MCF 10A (cell line): ENCODE data around the gene LGR5. TPM values are rescaled to one million over a fixed set of nuclear protein-coding genes. Genes with fewer than 3 reads are reported as not detected.

Experiments used
- BruUV-seq: library from RNA; stranded (reverse); fragments of 400-500 nt; replicated peaks from 2 replicates; lab custom pipeline; 2021; lab: Mats Ljungman, UMichigan
- CTCF ChIA-PET: fragments of 300-600 bp; sonication (Branson Sonifier 250); formaldehyde crosslinking; extraction: SDS; loops from one replicate; lab custom pipeline; 2021; ENCODE audit warnings: antibody characterized with exemption, inconsistent platforms; lab: Yijun Ruan, JAX
- POLR2A ChIA-PET: fragments of 300-600, 350-650 bp; sonication (Branson Sonifier 250); formaldehyde crosslinking; extraction: SDS; loops from one replicate; lab custom pipeline; 2020; ENCODE audit warnings: antibody characterized with exemption, inconsistent platforms; lab: Yijun Ruan, JAX
- DNase-seq: peaks from one replicate; pipeline ENCODE4 v3.0.0-alpha.2; 2018; ENCODE audit not compliant: unreplicated experiment
- H3K27ac Mint-ChIP-seq: one replicate; pipeline ENCODE4 v1.8.0; 2022; ENCODE audit warnings: mild to moderate bottlenecking, low read depth, mixed read lengths; ENCODE audit not compliant: unreplicated experiment
- H3K27me3 Mint-ChIP-seq: one replicate; pipeline ENCODE4 v1.8.0; 2022; ENCODE audit warnings: mixed read lengths; ENCODE audit not compliant: insufficient read depth, unreplicated experiment
- H3K36me3 Mint-ChIP-seq: one replicate; pipeline ENCODE4 v1.8.0; 2022; ENCODE audit warnings: mild to moderate bottlenecking, moderate library complexity, mixed read lengths; ENCODE audit not compliant: insufficient read depth, unreplicated experiment
- H3K4me1 Mint-ChIP-seq: one replicate; pipeline ENCODE4 v1.8.0; 2022; ENCODE audit warnings: mixed read lengths; ENCODE audit not compliant: insufficient read depth, unreplicated experiment
- H3K4me3 Mint-ChIP-seq: one replicate; pipeline ENCODE4 v1.8.0; 2022; ENCODE audit warnings: mild to moderate bottlenecking, moderate library complexity, mixed read lengths; ENCODE audit not compliant: unreplicated experiment
- H3K9me3 Mint-ChIP-seq: one replicate; pipeline ENCODE4 v1.8.0; 2022; ENCODE audit warnings: mixed read lengths; ENCODE audit not compliant: unreplicated experiment
- CTCF ChIP-seq: fragments of 200-600 bp; IDR thresholded peaks from one replicate; pipeline ENCODE4 v1.8.0; 2022; ENCODE audit warnings: antibody characterized with exemption, mild to moderate bottlenecking; ENCODE audit not compliant: unreplicated experiment
- intact Hi-C: fragments of 100-400 bp; cut with micrococcal nuclease; formaldehyde crosslinking; loops from 2 replicates; pipeline ENCODE4 v1.14.1; 2022
- total RNA-seq: library from RNA; stranded (reverse); gene quantifications from 2 replicates; pipeline ENCODE4 v1.2.3, GENCODE V29; 2022

Gene LGR5
- total RNA-seq, 1 experiment from 2014 or later: not detected

GRCh38 chr12:71456316-71456715 lies 16.7 kb downstream of the LGR5 start:
- Mint-ChIP-seq H3K9me3 (no peaks in the 10 kb centered on the region), H3K36me3 (peaks cover 4% of the 10 kb centered on the region), H3K27ac (no peak overlapping the region), H3K4me1 (no peaks in the 10 kb centered on the region), H3K27me3 (peaks cover 35% of the 10 kb centered on the region), H3K4me3 (no peak overlapping the region)
- BruUV-seq: no TSS peak
- no peak for DNase-seq
- intact Hi-C loops: no loop called here
- POLR2A ChIA-PET: no interaction called here
- TF ChIP-seq CTCF: no peak
- CTCF ChIA-PET: interaction anchor here (0.8 kb wide), 1 partner anchor 64 kb away, joined by 4 read pairs; no protein-coding TSS in a partner anchor

- POLR2A ChIA-PET: interaction anchor here (1.3 kb wide), 1 partner anchor 12 kb away, joined by 3 read pairs; no protein-coding TSS in a partner anchor
- H3K36me3 Mint-ChIP-seq: no peaks in the 10 kb centered on the region
- intact Hi-C loops: no loop called here
- no peak overlapping the region for H3K4me3 Mint-ChIP-seq
- CTCF ChIA-PET: interaction anchor here (0.8 to 1.1 kb wide), 2 partner anchors 64 to 80 kb away, joined by 4 read pairs; no protein-coding TSS in a partner anchor
- DNase-seq: no peak
- TF ChIP-seq CTCF: no peak
- peaks cover 28% of the 10 kb centered on the region for H3K27me3 Mint-ChIP-seq
- H3K9me3 Mint-ChIP-seq: no peaks in the 10 kb centered on the region
- H3K4me1 Mint-ChIP-seq: no peaks in the 10 kb centered on the region
- H3K27ac Mint-ChIP-seq: no peak overlapping the region
- no TSS peak for BruUV-seq
These were observed 17.4 kb downstream of the LGR5 start for GRCh38 chr12:71456990-71457389.

- ChIA-PET CTCF (no interaction called here), POLR2A (no interaction called here)
- Mint-ChIP-seq H3K4me3 (no peak overlapping the region), H3K27me3 (no peaks in the 10 kb centered on the region), H3K27ac (no peak overlapping the region), H3K36me3 (no peaks in the 10 kb centered on the region), H3K4me1 (no peaks in the 10 kb centered on the region), H3K9me3 (no peaks in the 10 kb centered on the region)
- intact Hi-C loops: no loop called here
- no peak for DNase-seq
- TF ChIP-seq CTCF: no peak
- no TSS peak for BruUV-seq
These were observed 20.7 kb downstream of the LGR5 start for GRCh38 chr12:71460318-71460717.

DNA sequence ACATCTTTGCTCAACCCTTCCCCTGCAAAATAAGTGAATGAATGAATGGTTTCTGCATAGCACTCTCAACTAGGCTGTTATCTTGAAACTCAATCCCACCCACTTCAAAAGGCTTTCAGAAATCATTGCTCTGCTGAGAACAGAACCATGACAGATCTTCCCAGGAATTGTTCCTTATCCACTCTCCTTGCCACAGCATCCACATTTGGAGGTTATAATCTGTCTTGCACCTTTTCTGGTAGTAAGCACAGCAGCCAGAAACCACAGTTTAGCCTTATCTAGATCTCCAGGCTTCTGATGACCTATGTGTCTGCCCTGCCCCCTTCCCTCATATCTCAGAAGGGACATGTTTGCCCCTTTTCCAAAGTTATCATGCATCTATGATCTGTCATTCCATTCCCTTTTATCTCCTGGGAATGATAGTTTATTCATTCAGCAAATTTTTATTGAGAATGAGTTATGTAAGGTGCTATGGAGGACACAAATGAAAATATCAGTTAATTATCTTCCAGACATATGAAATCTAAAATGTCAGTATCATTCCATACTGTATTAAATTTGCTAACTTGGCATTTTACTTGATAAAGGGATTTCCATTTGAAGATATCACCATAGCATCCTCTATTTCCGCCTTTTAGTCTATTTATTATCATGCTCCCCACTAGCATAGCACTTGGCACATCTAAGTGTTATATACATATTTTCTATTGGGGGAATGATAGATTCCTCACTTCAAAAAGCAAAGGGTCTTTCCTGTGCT lies 21.4 kb downstream of the LGR5 start:
- ChIA-PET CTCF (no interaction called here), POLR2A (no interaction called here)
- Mint-ChIP-seq H3K27me3 (no peaks in the 10 kb centered on the region), H3K27ac (no peak overlapping the region), H3K4me1 (no peaks in the 10 kb centered on the region), H3K4me3 (no peak overlapping the region), H3K36me3 (no peaks in the 10 kb centered on the region), H3K9me3 (no peaks in the 10 kb centered on the region)
- intact Hi-C loops: no loop called here
- TF ChIP-seq CTCF: no peak
- DNase-seq: no peak
- BruUV-seq: no TSS peak
